CD4-positive, alpha-beta T cell treated with Interferon alpha-2 for 1 hour (primary cell): Measurements from ENCODE around the gene MAP3K14.
"Not testable (repeated sequence)": the region's sequence is repeated elsewhere in the genome, so short reads cannot be mapped to it uniquely, and the experiment has no call there.

Experiments
- DNase-seq, 2 donors: peaks; one replicate each; pipeline ENCODE4 v3.0.0-alpha.2; 2020 to 2022

Gene MAP3K14

GRCh38 chr17:45316434-45317110, at the start of gene MAP3K14:
MAP3K14 (minus strand) TSS chr17:45317020; CDS start chr17:45290745, 26,275 bp downstream.
- DNase-seq, result peak; percentile 69 to 70

- DNase-seq, result no peak
Measured at GRCh38 chr17:45366049-45366448, 49.2 kb upstream of the MAP3K14 start.

GRCh38 chr17:45364531-45365390, 47.9 kb upstream of the MAP3K14 start:
- DNase-seq, result no peak

- DNase-seq, result no peak
Measured at GRCh38 chr17:45363498-45363897, 46.7 kb upstream of the MAP3K14 start.

GRCh38 chr17:45361976-45362375, 45.2 kb upstream of the MAP3K14 start:
- no peak for DNase-seq

- DNase-seq, result no peak
Measured at GRCh38 chr17:45361451-45361850, 44.6 kb upstream of the MAP3K14 start.

- DNase-seq, result no peak
Measured at GRCh38 chr17:45357364-45357997, 40.7 kb upstream of the MAP3K14 start.

- DNase-seq, result no peak
Measured at GRCh38 chr17:45355087-45355486, 38.3 kb upstream of the MAP3K14 start.

- peak in 1 of 2 donors; percentile 51 for DNase-seq
Measured at GRCh38 chr17:45353043-45353442, 36.2 kb upstream of the MAP3K14 start.

GRCh38 chr17:45351831-45352230, 35.0 kb upstream of the MAP3K14 start:
- no peak for DNase-seq

- DNase-seq, result no peak
Measured at GRCh38 chr17:45347444-45347843, 30.6 kb upstream of the MAP3K14 start.

GRCh38 chr17:45346216-45347015, 29.6 kb upstream of the MAP3K14 start:
- DNase-seq, result no peak

- DNase-seq, result no peak
Measured at GRCh38 chr17:45345554-45346215, 28.9 kb upstream of the MAP3K14 start.

- DNase-seq, result no peak
Measured at GRCh38 chr17:45345246-45345553, 28.4 kb upstream of the MAP3K14 start.

GRCh38 chr17:45343967-45344664, 27.3 kb upstream of the MAP3K14 start:
- DNase-seq, result not testable (repeated sequence)

GRCh38 chr17:45342871-45343526, 26.2 kb upstream of the MAP3K14 start:
- DNase-seq, result no peak

- no peak for DNase-seq
Measured at GRCh38 chr17:45342306-45342705, 25.5 kb upstream of the MAP3K14 start.

GRCh38 chr17:45341533-45342158, 24.8 kb upstream of the MAP3K14 start:
- no peak for DNase-seq

GRCh38 chr17:45339646-45340605, 23.1 kb upstream of the MAP3K14 start:
- no peak for DNase-seq
